Stimulated activated CD8-positive, alpha-beta memory T cell treated with anti-CD3 and anti-CD28 coated beads, Interleukin-7, amount 100 ng/mL, for 48 hours (primary cell): Measurements from ENCODE around the gene HOXA10.

ENCODE experiments used
- DNase-seq, 2 donors: peaks; one replicate each; pipeline ENCODE4 v3.0.0-alpha.2; 2020; ENCODE audit warnings: low read depth in 1 of 2; ENCODE audit errors: extremely low read depth in 1 of 2

Gene HOXA10

GRCh38 chr7:27146491-27147198, 27.5 kb downstream of the HOXA10 start:
- no peak for DNase-seq

- DNase-seq = no peak
Measured at GRCh38 chr7:27145914-27146412, 28.2 kb downstream of the HOXA10 start.

- no peak for DNase-seq
Measured at GRCh38 chr7:27145165-27145913, 28.8 kb downstream of the HOXA10 start.

- no peak for DNase-seq
Measured at GRCh38 chr7:27144781-27145164, 29.3 kb downstream of the HOXA10 start.

GRCh38 chr7:27143950-27144780, 30.0 kb downstream of the HOXA10 start:
- DNase-seq = no peak

- no peak for DNase-seq
Measured at GRCh38 chr7:27143023-27143949, 30.8 kb downstream of the HOXA10 start, which contains the start of gene HOXA5. Gene HOXA5 (minus strand): TSS chr7:27143681. CDS start chr7:27143607, 74 bp downstream.

- DNase-seq = no peak
Measured at GRCh38 chr7:27142580-27143022, 31.5 kb downstream of the HOXA10 start.

- DNase-seq = no peak
Measured at GRCh38 chr7:27141923-27142579, 32.1 kb downstream of the HOXA10 start.

- DNase-seq = no peak
Measured at GRCh38 chr7:27141137-27141922, 32.8 kb downstream of the HOXA10 start.

- no peak for DNase-seq
Measured at GRCh38 chr7:27140126-27140857, 33.8 kb downstream of the HOXA10 start.

- no peak for DNase-seq
Measured at GRCh38 chr7:27139334-27140125, 34.6 kb downstream of the HOXA10 start.

GRCh38 chr7:27138985-27139333, 35.2 kb downstream of the HOXA10 start:
- DNase-seq = no peak

GRCh38 chr7:27138472-27138871, 35.6 kb downstream of the HOXA10 start:
- no peak for DNase-seq

- DNase-seq = no peak
Measured at GRCh38 chr7:27137640-27138315, 36.3 kb downstream of the HOXA10 start.

- DNase-seq = no peak
Measured at GRCh38 chr7:27134392-27134791, 39.7 kb downstream of the HOXA10 start.

GRCh38 chr7:27133409-27134231, 40.5 kb downstream of the HOXA10 start:
- no peak for DNase-seq
